ENCODE results near the gene MIS18BP1.

GRCh38 chr14:45185100-45185814 lies 67.7 kb downstream of the MIS18BP1 start:
- TF ChIP-seq POLR2AphosphoS5 (IDR thresholded peaks at IDR 0.05; ENCODE audit: low read depth, low read length) (no peak), POLR2A (IDR thresholded peaks at IDR 0.05; ENCODE audit: low read depth, low read length) (no peak), TAF1 (IDR thresholded peaks at IDR 0.05; ENCODE audit: low read depth, low read length) (no peak)

Measured in GM12891 (cell line).